Neural cell (in vitro differentiated cells): ENCODE results near the gene IQCM. TPM values are rescaled to one million over a fixed set of nuclear protein-coding genes. Genes with fewer than 3 reads are reported as not detected.

ENCODE experiments used
- H2AFZ ChIP-seq: fragments of 200-600, 300-800 bp; sonication (generic), shearing (Covaris generic); 2 replicates; pipeline ENCODE4 v1.6.0; 2014; ENCODE audit warnings: low read depth, mild to moderate bottlenecking, antibody characterized with exemption, low read length, moderate library complexity
- H3F3A ChIP-seq: fragments of 200-600 bp; shearing (Covaris generic); 2 replicates; pipeline ENCODE4 v1.6.1; 2016; ENCODE audit warnings: mild to moderate bottlenecking, moderate library complexity, mixed read lengths, antibody characterized with exemption, low read length; ENCODE audit not compliant: insufficient read depth, poor library complexity, severe bottlenecking
- H3K27ac ChIP-seq: fragments of 200-600, 300-800 bp; sonication (generic), shearing (Covaris generic); 2 replicates; pipeline ENCODE4 v1.5.1; 2014; ENCODE audit warnings: mild to moderate bottlenecking, low read length, moderate library complexity
- H3K27me3 ChIP-seq: fragments of 300-800, 200-600 bp; sonication (generic), shearing (Covaris generic); 2 replicates; pipeline ENCODE4 v1.6.0; 2014; ENCODE audit warnings: mild to moderate bottlenecking, low read depth, low read length, moderate library complexity; ENCODE audit not compliant: insufficient read depth
- H3K36me3 ChIP-seq: fragments of 300-800, 200-600 bp; sonication (generic), shearing (Covaris generic); 2 replicates; pipeline ENCODE4 v1.5.1; 2014; ENCODE audit warnings: mild to moderate bottlenecking, antibody characterized with exemption, low read length, moderate library complexity; ENCODE audit not compliant: insufficient read depth
- H3K4me2 ChIP-seq: fragments of 300-800, 200-600 bp; sonication (generic), shearing (Covaris generic); 2 replicates; pipeline ENCODE4 v1.6.0; 2014; ENCODE audit warnings: mild to moderate bottlenecking, low read length
- H3K4me3 ChIP-seq: fragments of 300-800, 200-600 bp; sonication (generic), shearing (Covaris generic); 2 replicates; pipeline ENCODE4 v1.5.1; 2014; ENCODE audit warnings: mild to moderate bottlenecking, low read length, moderate library complexity
- H3K79me2 ChIP-seq: fragments of 200-600 bp; shearing (Covaris generic); replicated peaks from 2 replicates; pipeline ENCODE4 v1.6.0; 2014; ENCODE audit warnings: mild to moderate bottlenecking, low read length, moderate library complexity; ENCODE audit not compliant: insufficient read depth
- H3K9ac ChIP-seq: fragments of 300-800, 200-600 bp; sonication (generic), shearing (Covaris generic); 2 replicates; pipeline ENCODE4 v1.6.1; 2016; ENCODE audit warnings: mild to moderate bottlenecking, low read length, mixed read lengths
- H3K9me2 ChIP-seq: fragments of 200-600 bp; shearing (Covaris generic); 2 replicates; pipeline ENCODE4 v1.6.1; 2016; ENCODE audit warnings: mild to moderate bottlenecking, low read length, mixed read lengths; ENCODE audit not compliant: insufficient read depth
- H3K9me3 ChIP-seq: fragments of 200-600, 300-800 bp; sonication (generic), shearing (Covaris generic); 2 replicates; pipeline ENCODE4 v1.6.1; 2016; ENCODE audit warnings: mild to moderate bottlenecking, mixed run types, low read length, moderate library complexity, mixed read lengths
- H4K20me1 ChIP-seq: fragments of 200-600 bp; shearing (Covaris generic); 2 replicates; pipeline ENCODE4 v1.6.1; 2016; ENCODE audit warnings: mild to moderate bottlenecking, mixed run types; ENCODE audit not compliant: insufficient read depth
- EP300 ChIP-seq: fragments of 450-650 bp; conservative IDR thresholded peaks from 2 replicates; pipeline ENCODE4 v1.6.1; 2014; ENCODE audit warnings: antibody characterized with exemption, mild to moderate bottlenecking, moderate library complexity; ENCODE audit not compliant: poor library complexity, severe bottlenecking
- EZH2 ChIP-seq: fragments of 200-600, 300-800 bp; shearing (Covaris generic), sonication (generic); IDR thresholded peaks from 2 replicates; pipeline ENCODE4 v1.6.1; 2014; ENCODE audit warnings: antibody characterized with exemption, low read length, borderline replicate concordance, mild to moderate bottlenecking; ENCODE audit not compliant: insufficient read depth, poor library complexity, severe bottlenecking
- MXI1 ChIP-seq: fragments of 450-650 bp; conservative IDR thresholded peaks from 2 replicates; pipeline ENCODE4 v1.6.1; 2014; ENCODE audit warnings: antibody characterized with exemption, mild to moderate bottlenecking; ENCODE audit not compliant: poor library complexity, severe bottlenecking
- RAD21 ChIP-seq: fragments of 450-650 bp; conservative IDR thresholded peaks from 2 replicates; pipeline ENCODE4 v1.6.1; 2014; ENCODE audit warnings: antibody characterized with exemption, mild to moderate bottlenecking, moderate library complexity
- REST ChIP-seq: IDR thresholded peaks from 2 replicates; pipeline ENCODE4 v1.6.1; 2012; ENCODE audit warnings: borderline replicate concordance
- SMC3 ChIP-seq: fragments of 450-650 bp; conservative IDR thresholded peaks from 2 replicates; pipeline ENCODE4 v1.6.1; 2014; ENCODE audit warnings: antibody characterized with exemption, mild to moderate bottlenecking, moderate library complexity; ENCODE audit not compliant: poor library complexity
- TAF1 ChIP-seq: IDR thresholded peaks from 2 replicates; pipeline ENCODE4 v1.6.1; 2012; ENCODE audit warnings: low read depth
- polyA plus RNA-seq: library from polyadenylated mRNA; depleted of rRNA; stranded (reverse); fragments of >200 nt; gene quantifications from 2 replicates; pipeline ENCODE4 v1.2.3, GENCODE V29; 2014
- TF ChIP-seq, protein P1 (sequence below): fragments of 450-650 bp; IDR thresholded peaks from 2 replicates; pipeline ENCODE4 v1.5.1; 2014; ENCODE audit warnings: antibody characterized with exemption, mild to moderate bottlenecking, moderate library complexity; ENCODE audit not compliant: poor library complexity, severe bottlenecking

Gene IQCM
- polyA plus RNA-seq, 1 donor from 2014 or later: not detected

GRCh38 chr4:149707862-149708261 lies 107.8 kb downstream of the IQCM start:
- H3K9me2 ChIP-seq: no peaks in the 10 kb centered on the region
- no peaks in the 10 kb centered on the region for H3K36me3 ChIP-seq
- no peak overlapping the region for H3K4me3 ChIP-seq
- no peak overlapping the region for H3K9ac ChIP-seq
- no peaks in the 10 kb centered on the region for H3F3A ChIP-seq
- H3K27ac ChIP-seq: no peak overlapping the region
- no peaks in the 10 kb centered on the region for H3K79me2 ChIP-seq
- H4K20me1 ChIP-seq: no peaks in the 10 kb centered on the region
- no peak overlapping the region for H3K4me2 ChIP-seq
- no peak overlapping the region for H2AFZ ChIP-seq
- H3K9me3 ChIP-seq: no peaks in the 10 kb centered on the region
- TF ChIP-seq EZH2: no peak
- no peak for TF ChIP-seq SMC3
- no peak for TF ChIP-seq RAD21
- TF ChIP-seq MXI1: no peak
- no peak for TF ChIP-seq REST
- no peaks in the 10 kb centered on the region for H3K27me3 ChIP-seq

GRCh38 chr4:149706942-149707341 lies 108.7 kb downstream of the IQCM start:
- TF ChIP-seq SMC3 (no peak), REST (no peak), TAF1 (no peak), RAD21 (no peak), EZH2 (no peak), EP300 (no peak), MXI1 (no peak)
- TF ChIP-seq, protein P1, sequence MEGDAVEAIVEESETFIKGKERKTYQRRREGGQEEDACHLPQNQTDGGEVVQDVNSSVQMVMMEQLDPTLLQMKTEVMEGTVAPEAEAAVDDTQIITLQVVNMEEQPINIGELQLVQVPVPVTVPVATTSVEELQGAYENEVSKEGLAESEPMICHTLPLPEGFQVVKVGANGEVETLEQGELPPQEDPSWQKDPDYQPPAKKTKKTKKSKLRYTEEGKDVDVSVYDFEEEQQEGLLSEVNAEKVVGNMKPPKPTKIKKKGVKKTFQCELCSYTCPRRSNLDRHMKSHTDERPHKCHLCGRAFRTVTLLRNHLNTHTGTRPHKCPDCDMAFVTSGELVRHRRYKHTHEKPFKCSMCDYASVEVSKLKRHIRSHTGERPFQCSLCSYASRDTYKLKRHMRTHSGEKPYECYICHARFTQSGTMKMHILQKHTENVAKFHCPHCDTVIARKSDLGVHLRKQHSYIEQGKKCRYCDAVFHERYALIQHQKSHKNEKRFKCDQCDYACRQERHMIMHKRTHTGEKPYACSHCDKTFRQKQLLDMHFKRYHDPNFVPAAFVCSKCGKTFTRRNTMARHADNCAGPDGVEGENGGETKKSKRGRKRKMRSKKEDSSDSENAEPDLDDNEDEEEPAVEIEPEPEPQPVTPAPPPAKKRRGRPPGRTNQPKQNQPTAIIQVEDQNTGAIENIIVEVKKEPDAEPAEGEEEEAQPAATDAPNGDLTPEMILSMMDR: no peak
- no peak overlapping the region for H3K4me2 ChIP-seq
- no peaks in the 10 kb centered on the region for H3F3A ChIP-seq
- no peak overlapping the region for H3K27ac ChIP-seq
- no peak overlapping the region for H3K4me3 ChIP-seq
- no peaks in the 10 kb centered on the region for H3K9me3 ChIP-seq
- no peaks in the 10 kb centered on the region for H3K36me3 ChIP-seq
- H2AFZ ChIP-seq: no peak overlapping the region
- no peak overlapping the region for H3K9ac ChIP-seq
- no peaks in the 10 kb centered on the region for H3K79me2 ChIP-seq
- no peaks in the 10 kb centered on the region for H4K20me1 ChIP-seq
- no peaks in the 10 kb centered on the region for H3K27me3 ChIP-seq
- no peaks in the 10 kb centered on the region for H3K9me2 ChIP-seq
